ENCODE measurements around the gene NTHL1. TPM values are rescaled to one million over a fixed set of nuclear protein-coding genes. Genes with fewer than 3 reads are reported as not detected.

The NTHL1 gene
- total RNA-seq, 6 donors from 2014 or later: 17.8 to 43.6 (median 28.8) TPM

DNA sequence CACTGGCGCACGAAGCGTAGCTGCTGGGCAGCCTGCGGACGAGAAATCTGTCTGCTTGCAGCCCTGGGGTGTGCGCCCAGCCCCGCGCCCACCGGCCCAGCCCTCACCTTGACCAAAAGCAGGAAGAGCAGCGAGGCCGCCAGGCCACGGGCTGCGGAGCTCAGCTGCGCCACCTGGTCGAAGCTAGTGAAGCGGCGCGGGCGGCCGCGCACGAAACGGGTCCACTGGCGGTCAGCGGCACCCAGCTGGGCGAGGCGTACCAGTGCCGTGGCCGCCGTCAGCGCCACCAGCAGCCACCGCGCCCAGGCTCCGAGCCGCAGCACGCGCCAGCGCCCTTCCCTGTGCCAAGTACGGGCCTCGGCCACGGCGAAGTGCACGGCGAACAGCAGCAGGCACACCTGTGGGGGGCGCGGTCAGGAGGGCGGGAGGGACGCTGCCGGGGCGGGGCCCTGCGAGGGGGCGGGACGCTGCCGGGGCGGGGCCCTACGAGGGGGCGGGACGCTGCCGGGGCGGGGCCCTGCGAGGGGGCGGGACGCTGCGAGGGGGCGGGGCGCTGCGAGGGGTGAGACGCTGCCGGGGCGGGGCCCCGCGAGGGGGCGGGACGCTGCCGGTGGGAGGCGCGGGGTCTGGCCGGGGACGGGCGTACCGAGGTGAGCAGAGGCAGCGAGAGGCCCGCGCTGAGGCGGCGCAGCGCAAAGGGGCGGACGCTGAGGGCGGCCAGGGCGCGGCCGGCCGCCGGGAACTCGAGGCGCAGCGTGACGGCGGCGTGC is 43.3 kb upstream of the NTHL1 start:
- Histone ChIP-seq H3K27ac (peak overlapping the region in 3 of 4 donors; percentile 44 to 67 (median 63)), H3K4me3 (peak overlapping the region in 3 of 4 donors; percentile 28 to 38 (median 36)), H3K9me3 (no peaks in the 10 kb centered on the region), H3K36me3 (peaks cover 14 to 97% (median 82%) of the 10 kb centered on the region in 4 donors), H3K27me3 (no peaks in the 10 kb centered on the region), H3K4me1 (peaks cover 4 to 15% (median 9%) of the 10 kb centered on the region in 4 donors)
- peak in 1 of 4 donors; percentile 34 for TF ChIP-seq POLR2A (IDR thresholded peaks at IDR 0.05)
- no peak for TF ChIP-seq EP300 (IDR thresholded peaks at IDR 0.05)
- TF ChIP-seq POLR2AphosphoS5 (IDR thresholded peaks at IDR 0.05): no peak
- TF ChIP-seq, protein P1, sequence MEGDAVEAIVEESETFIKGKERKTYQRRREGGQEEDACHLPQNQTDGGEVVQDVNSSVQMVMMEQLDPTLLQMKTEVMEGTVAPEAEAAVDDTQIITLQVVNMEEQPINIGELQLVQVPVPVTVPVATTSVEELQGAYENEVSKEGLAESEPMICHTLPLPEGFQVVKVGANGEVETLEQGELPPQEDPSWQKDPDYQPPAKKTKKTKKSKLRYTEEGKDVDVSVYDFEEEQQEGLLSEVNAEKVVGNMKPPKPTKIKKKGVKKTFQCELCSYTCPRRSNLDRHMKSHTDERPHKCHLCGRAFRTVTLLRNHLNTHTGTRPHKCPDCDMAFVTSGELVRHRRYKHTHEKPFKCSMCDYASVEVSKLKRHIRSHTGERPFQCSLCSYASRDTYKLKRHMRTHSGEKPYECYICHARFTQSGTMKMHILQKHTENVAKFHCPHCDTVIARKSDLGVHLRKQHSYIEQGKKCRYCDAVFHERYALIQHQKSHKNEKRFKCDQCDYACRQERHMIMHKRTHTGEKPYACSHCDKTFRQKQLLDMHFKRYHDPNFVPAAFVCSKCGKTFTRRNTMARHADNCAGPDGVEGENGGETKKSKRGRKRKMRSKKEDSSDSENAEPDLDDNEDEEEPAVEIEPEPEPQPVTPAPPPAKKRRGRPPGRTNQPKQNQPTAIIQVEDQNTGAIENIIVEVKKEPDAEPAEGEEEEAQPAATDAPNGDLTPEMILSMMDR (IDR thresholded peaks at IDR 0.05): peak in 5 of 6 experiments; percentile 24 to 76 (median 64)
- ATAC-seq (ENCODE audit: low FRiP score in 2 of 2) (peak; percentile 40 to 65), DNase-seq (peak; percentile 89 to 95)
- 75 to 93% methylated on average over 23 to 47 of the region's 101 CpGs for WGBS, 2 donors

DNA sequence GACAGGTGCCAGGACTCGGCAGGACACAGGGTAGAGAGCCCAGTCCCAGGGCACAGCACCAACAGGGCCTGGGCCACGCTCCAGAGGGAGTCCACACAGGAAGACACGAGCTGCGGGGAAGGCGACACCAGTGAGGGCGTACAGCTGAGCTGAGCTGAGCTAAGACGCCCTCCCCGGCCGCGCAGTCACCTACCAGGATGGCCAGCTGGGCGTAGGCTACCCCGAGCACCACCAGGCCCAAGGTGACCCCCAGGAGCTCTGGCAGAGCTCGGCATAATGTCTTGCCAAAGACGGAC is 42.8 kb upstream of the NTHL1 start:
- Histone ChIP-seq H3K9me3 (no peaks in the 10 kb centered on the region), H3K4me3 (peak overlapping the region in 2 of 4 donors; percentile 36 to 38), H3K27me3 (no peaks in the 10 kb centered on the region), H3K36me3 (peaks cover 14 to 97% (median 83%) of the 10 kb centered on the region in 4 donors), H3K27ac (peak overlapping the region in 3 of 4 donors; percentile 44 to 67 (median 63)), H3K4me1 (peaks cover 4 to 15% (median 9%) of the 10 kb centered on the region in 4 donors)
- WGBS, 2 donors: 91% methylated on average over 13 of the region's 14 CpGs; no CpG with 5 or more reads in 1 of the 2 donors
- no peak for TF ChIP-seq POLR2A (IDR thresholded peaks at IDR 0.05)
- no peak for TF ChIP-seq EP300 (IDR thresholded peaks at IDR 0.05)
- no peak for TF ChIP-seq POLR2AphosphoS5 (IDR thresholded peaks at IDR 0.05)
- TF ChIP-seq, protein P1 (IDR thresholded peaks at IDR 0.05): no peak
- DNase-seq: no peak
- no peak for ATAC-seq (ENCODE audit: low FRiP score in 2 of 2)

DNA sequence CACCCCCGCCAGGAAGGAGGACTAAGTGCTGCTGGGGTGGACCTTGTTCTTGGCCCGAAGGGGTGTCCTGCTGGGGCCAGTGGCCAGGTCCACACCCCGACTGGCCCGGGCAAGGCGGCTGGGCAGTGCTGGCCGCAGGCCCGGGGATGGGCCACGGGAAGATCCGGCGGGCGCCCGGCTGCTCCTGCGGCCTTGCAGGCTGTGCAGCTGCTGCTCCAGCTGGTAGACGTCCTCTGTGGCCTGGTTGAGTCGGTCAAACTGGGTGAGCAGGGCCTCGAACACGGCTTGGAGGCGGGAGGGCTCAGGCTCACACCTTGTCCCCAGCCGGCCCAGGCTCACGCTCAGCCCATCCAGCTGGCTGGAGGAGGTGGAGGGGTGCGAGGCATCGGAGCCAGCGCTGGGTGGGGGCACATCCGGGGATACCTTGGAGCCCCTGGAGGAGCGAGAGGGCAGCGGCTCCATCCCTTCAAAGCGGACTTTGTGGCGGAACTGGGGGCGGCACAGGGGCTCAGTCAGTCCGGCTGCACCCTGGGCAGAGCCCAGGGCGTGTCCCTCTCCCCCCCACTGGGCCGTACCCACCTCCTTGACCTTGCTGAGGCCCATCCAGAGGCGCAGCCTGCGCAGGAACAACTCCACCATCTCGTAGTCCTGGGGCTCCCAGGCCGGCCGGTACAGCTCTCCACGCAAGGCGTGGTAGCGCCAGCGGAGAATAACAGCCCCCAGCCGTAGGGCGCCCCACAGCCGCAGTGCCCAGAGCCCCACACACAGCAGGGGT is 42.3 kb upstream of the NTHL1 start:
- no peak overlapping the region for H3K4me3 ChIP-seq
- TF ChIP-seq, protein P1 (IDR thresholded peaks at IDR 0.05): no peak
- TF ChIP-seq EP300 (IDR thresholded peaks at IDR 0.05): no peak
- no peak for TF ChIP-seq POLR2A (IDR thresholded peaks at IDR 0.05)
- no peak for TF ChIP-seq POLR2AphosphoS5 (IDR thresholded peaks at IDR 0.05)
- no peaks in the 10 kb centered on the region for H3K9me3 ChIP-seq
- peaks cover 4 to 15% (median 9%) of the 10 kb centered on the region in 4 donors for H3K4me1 ChIP-seq
- H3K27me3 ChIP-seq: no peaks in the 10 kb centered on the region
- peaks cover 14 to 97% (median 85%) of the 10 kb centered on the region in 4 donors for H3K36me3 ChIP-seq
- H3K27ac ChIP-seq: peak overlapping the region in 1 of 4 donors; percentile 67
- DNase-seq (peak in 1 of 2 donors; percentile 85), ATAC-seq (ENCODE audit: low FRiP score in 2 of 2) (no peak)
- 90 to 92% methylated on average over 12 to 40 of the region's 44 CpGs for WGBS, 2 donors

DNA sequence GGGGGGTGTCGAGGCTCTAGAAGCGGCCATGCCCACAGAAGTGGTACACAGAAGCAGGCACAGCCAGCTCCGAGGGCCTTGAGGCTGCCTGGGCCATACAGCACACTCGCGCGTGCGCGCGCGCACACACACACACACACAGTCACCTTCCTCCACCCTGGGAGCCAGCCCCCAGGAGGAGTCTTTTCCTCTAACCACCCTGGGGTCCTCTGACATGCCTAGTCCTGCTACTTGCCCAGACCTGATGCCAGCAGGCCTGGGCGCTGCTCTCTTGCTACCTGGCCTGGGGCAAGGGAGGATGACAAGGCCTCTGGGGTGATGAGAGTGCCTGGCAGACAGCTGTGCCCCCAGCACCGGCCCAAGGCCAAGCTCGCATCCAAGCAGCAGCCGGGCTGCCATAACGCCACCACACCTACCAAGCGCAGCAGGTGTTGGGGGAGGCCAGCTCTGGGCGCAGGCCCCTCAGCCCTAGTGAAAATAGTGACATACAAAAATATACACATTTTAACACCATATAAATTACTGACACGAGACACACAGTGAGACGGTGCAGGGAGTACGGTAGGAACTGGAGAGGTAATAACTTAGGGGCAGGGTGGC is 41.2 kb upstream of the NTHL1 start:
- DNase-seq (peak in 1 of 2 donors; percentile 75), ATAC-seq (ENCODE audit: low FRiP score in 2 of 2) (no peak)
- H3K27me3 ChIP-seq: no peaks in the 10 kb centered on the region
- H3K9me3 ChIP-seq: no peaks in the 10 kb centered on the region
- H3K27ac ChIP-seq: no peak overlapping the region
- H3K4me1 ChIP-seq: peaks cover 4 to 17% (median 9%) of the 10 kb centered on the region in 4 donors
- H3K4me3 ChIP-seq: no peak overlapping the region
- TF ChIP-seq EP300 (IDR thresholded peaks at IDR 0.05): no peak
- WGBS, 2 donors: 88 to 89% methylated on average over 17 to 20 of the region's 20 CpGs
- peaks cover 14 to 98% (median 84%) of the 10 kb centered on the region in 4 donors for H3K36me3 ChIP-seq
